Endodermal cell (in vitro differentiated cells): Measurements from ENCODE around the gene CD207. TPM values are rescaled to one million over a fixed set of nuclear protein-coding genes. Genes with fewer than 3 reads are reported as not detected.

ENCODE experiments used
- DNase-seq: peaks from one replicate; pipeline ENCODE4 v3.0.0-alpha.2; 2017
- H3K27ac ChIP-seq: 2 replicates; pipeline ENCODE4 v1.5.1; 2013; ENCODE audit warnings: mild to moderate bottlenecking, low read depth, low read length, moderate library complexity
- H3K27me3 ChIP-seq: 2 replicates; pipeline ENCODE4 v1.6.1; 2013; ENCODE audit warnings: mild to moderate bottlenecking, low read length, moderate library complexity; ENCODE audit not compliant: insufficient read depth, control insufficient read depth, poor library complexity, severe bottlenecking
- H3K36me3 ChIP-seq: 2 replicates; pipeline ENCODE4 v1.7.0; 2013; ENCODE audit warnings: mild to moderate bottlenecking, low read length, moderate library complexity; ENCODE audit not compliant: control insufficient read depth, insufficient read depth
- H3K4me1 ChIP-seq: one replicate; pipeline ENCODE4 v1.7.0; 2013; ENCODE audit warnings: low read length; ENCODE audit not compliant: control insufficient read depth, insufficient read depth
- H3K4me3 ChIP-seq: 2 replicates; pipeline ENCODE4 v1.5.1; 2013; ENCODE audit warnings: mild to moderate bottlenecking, low read length, moderate library complexity
- H3K9ac ChIP-seq: 2 replicates; pipeline ENCODE4 v1.6.1; 2013; ENCODE audit warnings: mild to moderate bottlenecking, low read length, moderate library complexity; ENCODE audit not compliant: poor library complexity, severe bottlenecking; ENCODE audit errors: extremely low read depth
- H3K9me3 ChIP-seq: 2 replicates; pipeline ENCODE4 v1.6.1; 2013; ENCODE audit warnings: mild to moderate bottlenecking, low read length, moderate library complexity; ENCODE audit not compliant: control insufficient read depth
- H3K27ac Mint-ChIP-seq: 2 replicates; pipeline ENCODE4 v1.8.0; 2020; ENCODE audit warnings: mixed read lengths
- H3K27me3 Mint-ChIP-seq: 2 replicates; pipeline ENCODE4 v1.8.0; 2021; ENCODE audit warnings: mild to moderate bottlenecking, mixed read lengths; ENCODE audit not compliant: insufficient read depth
- H3K36me3 Mint-ChIP-seq: 2 replicates; pipeline ENCODE4 v1.8.0; 2020; ENCODE audit warnings: low read depth, mixed read lengths
- H3K4me1 Mint-ChIP-seq: 2 replicates; pipeline ENCODE4 v1.8.0; 2020; ENCODE audit warnings: mixed read lengths
- H3K4me3 Mint-ChIP-seq: 2 replicates; pipeline ENCODE4 v1.8.0; 2020; ENCODE audit warnings: mild to moderate bottlenecking, moderate library complexity, mixed read lengths
- H3K9me3 Mint-ChIP-seq: 2 replicates; pipeline ENCODE4 v1.8.0; 2020; ENCODE audit warnings: mild to moderate bottlenecking, mixed read lengths
- CTCF ChIP-seq: fragments of 200-600 bp; sonication (generic); conservative IDR thresholded peaks from 2 replicates; pipeline ENCODE4 v1.5.0; 2021; ENCODE audit warnings: antibody characterized with exemption, mild to moderate bottlenecking
- WGBS, 2 experiments: methylation state at CpG; one replicate each; pipeline versions ENCODE4 v1.1.5 to v1.1.7; 2013; ENCODE audit warnings: missing lambda C conversion rate in 2 of 2, mixed read lengths in 1 of 2; ENCODE audit not compliant: insufficient coverage in 1 of 2, insufficient read length in 1 of 2; 5-methylcytosine and 5-hydroxymethylcytosine counted together
- total RNA-seq, 2 donors: library from RNA; stranded (reverse); fragmentation: NEBNext Ultra II Directional in 1 of 2; extraction: Animal tissue kit (Norgen Biotek cat#: 25700) in 1 of 2; gene quantifications; 2 replicates in 1 of 2; 3 replicates in 1 of 2; pipeline ENCODE4 v1.2.1, GENCODE V29; 2021

The CD207 gene
- total RNA-seq, 2 donors from 2014 or later: not detected

DNA sequence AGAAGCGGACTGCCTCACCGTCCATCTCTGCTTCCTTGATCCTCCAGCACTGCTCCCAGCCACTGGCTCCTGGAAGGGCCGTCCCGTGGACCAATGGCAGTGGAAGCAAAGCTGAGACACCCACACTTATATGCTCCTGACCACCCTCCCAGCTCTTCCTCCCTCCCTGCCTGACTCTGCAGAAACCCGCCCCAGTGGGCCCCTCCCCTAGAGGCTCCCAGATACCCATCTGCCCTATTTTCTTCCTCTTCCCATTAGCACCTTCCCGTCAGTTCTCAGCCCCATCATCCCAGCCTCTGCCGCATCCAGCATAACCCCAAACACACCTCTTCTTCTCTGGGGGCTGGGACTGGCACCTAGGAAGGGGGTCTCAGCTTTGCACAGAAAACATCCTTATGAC lies 15.1 kb downstream of the CD207 start, which contains the start of gene CLEC4F:
Gene CLEC4F, minus strand, starts transcription at position 101 of the 400 bp plus-strand sequence. Its CDS starts 76 bp downstream, at position 25.
- Mint-ChIP-seq H3K9me3 (no peaks in the 10 kb centered on the region), H3K4me1 (no peaks in the 10 kb centered on the region), H3K4me3 (no peak within 1 kb of the TSS), H3K36me3 (no peaks in the 10 kb centered on the region), H3K27me3 (peaks cover 24% of the 10 kb centered on the region), H3K27ac (no peak within 1 kb of the TSS)
- 86% methylated on average over 7 of the region's 7 CpGs; no CpG with 5 or more reads in 1 of the 2 experiments for WGBS, 2 experiments
- DNase-seq: no peak
- no peak within 1 kb of the TSS for H3K27ac ChIP-seq
- no peak within 1 kb of the TSS for H3K9ac ChIP-seq
- H3K9me3 ChIP-seq: no peaks in the 10 kb centered on the region
- no peaks in the 10 kb centered on the region for H3K36me3 ChIP-seq
- TF ChIP-seq CTCF: no peak
- H3K4me1 ChIP-seq: no peaks in the 10 kb centered on the region
- H3K4me3 ChIP-seq: no peak within 1 kb of the TSS
- H3K27me3 ChIP-seq: no peaks in the 10 kb centered on the region

DNA sequence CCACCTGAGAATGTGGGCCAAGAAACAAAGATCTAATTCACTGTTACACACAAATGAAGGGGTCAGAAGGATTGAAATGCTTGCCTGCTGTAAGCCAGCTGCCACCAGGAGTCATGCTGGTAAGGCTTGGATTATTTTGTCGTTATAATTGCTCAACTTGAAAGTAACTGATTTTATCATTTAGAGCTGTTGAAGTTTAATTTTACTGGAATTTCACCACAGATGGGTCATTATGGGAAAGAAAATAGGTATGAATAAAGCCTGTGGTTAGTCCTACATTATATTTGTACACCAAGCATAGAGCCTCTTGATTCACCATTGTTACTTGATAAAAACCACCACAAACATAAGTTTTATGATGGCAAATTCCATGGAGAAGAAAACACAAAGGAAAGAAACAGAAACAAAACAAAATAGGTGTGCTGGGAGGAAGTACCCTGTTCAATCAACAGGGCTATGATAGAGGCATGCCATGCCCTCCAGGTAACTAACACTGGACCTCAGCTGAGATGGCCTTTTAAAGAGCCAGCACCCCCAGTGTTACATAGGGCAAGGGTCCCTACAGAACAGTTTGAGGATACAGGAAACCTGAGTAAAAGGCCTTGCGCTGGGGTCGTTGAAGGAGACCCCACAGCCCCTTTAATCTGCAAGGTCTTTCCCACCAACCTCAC lies 18.2 kb downstream of the CD207 start:
- H3K4me1 ChIP-seq: no peaks in the 10 kb centered on the region
- no peaks in the 10 kb centered on the region for H3K36me3 ChIP-seq
- Mint-ChIP-seq H3K36me3 (no peaks in the 10 kb centered on the region), H3K27ac (no peak overlapping the region), H3K9me3 (no peaks in the 10 kb centered on the region), H3K27me3 (peaks cover 32% of the 10 kb centered on the region), H3K4me1 (no peaks in the 10 kb centered on the region), H3K4me3 (no peak overlapping the region)
- H3K9me3 ChIP-seq: no peaks in the 10 kb centered on the region
- no peak for TF ChIP-seq CTCF
- H3K27me3 ChIP-seq: no peaks in the 10 kb centered on the region
- WGBS, 2 experiments: 91 to 95% methylated on average over 3 of the region's 3 CpGs
- H3K4me3 ChIP-seq: no peak overlapping the region
- H3K27ac ChIP-seq: no peak overlapping the region
- H3K9ac ChIP-seq: no peak overlapping the region
- DNase-seq: no peak

GRCh38 chr2:70816726-70817125 lies 18.9 kb downstream of the CD207 start:
- no peaks in the 10 kb centered on the region for H3K9me3 ChIP-seq
- no peak for TF ChIP-seq CTCF
- H3K4me3 ChIP-seq: no peak overlapping the region
- H3K4me3 Mint-ChIP-seq: no peak overlapping the region
- no peaks in the 10 kb centered on the region for H3K9me3 Mint-ChIP-seq
- H3K36me3 ChIP-seq: no peaks in the 10 kb centered on the region
- DNase-seq: no peak
- H3K9ac ChIP-seq: no peak overlapping the region
- H3K27me3 Mint-ChIP-seq: peaks cover 35% of the 10 kb centered on the region
- no peaks in the 10 kb centered on the region for H3K27me3 ChIP-seq
- no peak overlapping the region for H3K27ac ChIP-seq
- no peaks in the 10 kb centered on the region for H3K4me1 ChIP-seq
- no peaks in the 10 kb centered on the region for H3K36me3 Mint-ChIP-seq
- 89 to 94% methylated on average over 5 of the region's 5 CpGs for WGBS, 2 experiments
- no peaks in the 10 kb centered on the region for H3K4me1 Mint-ChIP-seq
- no peak overlapping the region for H3K27ac Mint-ChIP-seq
